ENCODE data around the gene ADH7.
A peak's percentile ranks its signal among the peaks of the same experiment; 100 is the strongest.
"Not testable (repeated sequence)": the region's sequence is repeated elsewhere in the genome, so short reads cannot be mapped to it uniquely, and the experiment has no call there.

ADH7 gene

GRCh38 chr4:99435154-99435553, at the start of gene ADH7:
Gene ADH7, minus strand, starts transcription at chr4:99435342. Its CDS starts 109 bp downstream, at chr4:99435233.
- no peak for DNase-seq

GRCh38 chr4:99483636-99484035, 48.5 kb upstream of the ADH7 start:
- no peak for DNase-seq

GRCh38 chr4:99473131-99473530, 38.0 kb upstream of the ADH7 start:
- DNase-seq = no peak

GRCh38 chr4:99471896-99472295, 36.8 kb upstream of the ADH7 start:
- DNase-seq = no peak

GRCh38 chr4:99471349-99471748, 36.2 kb upstream of the ADH7 start:
- DNase-seq = no peak

- no peak for DNase-seq
Observed at GRCh38 chr4:99468889-99469288, 33.7 kb upstream of the ADH7 start.

- DNase-seq = no peak
Observed at GRCh38 chr4:99467887-99468286, 32.7 kb upstream of the ADH7 start.

- no peak for DNase-seq
Observed at GRCh38 chr4:99463566-99463965, 28.4 kb upstream of the ADH7 start.

GRCh38 chr4:99462875-99463464, 27.8 kb upstream of the ADH7 start:
- DNase-seq = peak; percentile 66

GRCh38 chr4:99461623-99462401, 26.7 kb upstream of the ADH7 start:
- no peak for DNase-seq

GRCh38 chr4:99459546-99460042, 24.5 kb upstream of the ADH7 start:
- DNase-seq = no peak

- no peak for DNase-seq
Observed at GRCh38 chr4:99458911-99459447, 23.8 kb upstream of the ADH7 start.

- no peak for DNase-seq
Observed at GRCh38 chr4:99457676-99458075, 22.5 kb upstream of the ADH7 start.

GRCh38 chr4:99457270-99457669, 22.1 kb upstream of the ADH7 start:
- DNase-seq = no peak

GRCh38 chr4:99447513-99447912, 12.4 kb upstream of the ADH7 start:
- DNase-seq = no peak

- no peak for DNase-seq
Observed at GRCh38 chr4:99447079-99447478, 11.9 kb upstream of the ADH7 start.

GRCh38 chr4:99438405-99438780, 3.3 kb upstream of the ADH7 start:
- DNase-seq = no peak

GRCh38 chr4:99437723-99438404, 2.7 kb upstream of the ADH7 start:
- no peak for DNase-seq

- DNase-seq = no peak
Observed at GRCh38 chr4:99436976-99437722, 2.0 kb upstream of the ADH7 start.

- DNase-seq = no peak
Observed at GRCh38 chr4:99436462-99436861, 1.3 kb upstream of the ADH7 start.

GRCh38 chr4:99430106-99430505, 5.0 kb downstream of the ADH7 start:
- no peak for DNase-seq

GRCh38 chr4:99417125-99417524, 18.0 kb downstream of the ADH7 start:
- no peak for DNase-seq

GRCh38 chr4:99415762-99416161, 19.4 kb downstream of the ADH7 start:
- not testable (repeated sequence) for DNase-seq
